ENCODE results near the gene TTC28. TPM values are rescaled to one million over a fixed set of nuclear protein-coding genes. Genes with fewer than 3 reads are reported as not detected.
"Not testable (repeated sequence)": the region's sequence is repeated elsewhere in the genome, so short reads cannot be mapped to it uniquely, and the experiment has no call there.

The TTC28 gene
- total RNA-seq, 5 donors from 2014 or later (not counting 1 experiment from before 2014, with no cell fraction given), result 2.3 to 7.8 (median 3.0) TPM

- Histone ChIP-seq H3K4me1 (ENCODE audit: control insufficient read depth in 1 of 2, extremely low read depth in 1 of 2, insufficient read depth in 2 of 2, low read length in 2 of 2) (no peaks in the 10 kb centered on the region), H3K9me3 (no peaks in the 10 kb centered on the region), H3K4me3 (ENCODE audit: control insufficient read depth in 1 of 2, extremely low read depth in 1 of 2, low read length in 1 of 2) (no peak overlapping the region), H3K27me3 (replicated peaks in 1 of 2; ENCODE audit: control insufficient read depth in 2 of 2, extremely low read depth in 1 of 2, insufficient read depth in 2 of 2, low read length in 1 of 2) (no peaks in the 10 kb centered on the region), H3K36me3 (ENCODE audit: control insufficient read depth in 2 of 2, extremely low read depth in 1 of 2, insufficient read depth in 1 of 2, low read length in 1 of 2) (no peaks in the 10 kb centered on the region), H3K27ac (ENCODE audit: low read length) (no peak overlapping the region)
- no peak for DNase-seq
- Mint-ChIP-seq H3K4me1 (no peaks in the 10 kb centered on the region), H3K27me3 (no peaks in the 10 kb centered on the region), H3K9me3 (no peaks in the 10 kb centered on the region), H3K36me3 (no peaks in the 10 kb centered on the region), H3K27ac (no peak overlapping the region), H3K4me3 (no peak overlapping the region)
- 20% methylated on average over 2 of the region's 3 CpGs for WGBS (ENCODE audit: insufficient coverage)
- ATAC-seq (replicated peaks in 1 of 4), result no peak
- POLR2A ChIA-PET, result no interaction called here
- CTCF ChIA-PET, result no interaction called here
Observed at GRCh38 chr22:28222052-28222451, 457.6 kb downstream of the TTC28 start.

GRCh38 chr22:28220626-28221363, 458.8 kb downstream of the TTC28 start:
- Histone ChIP-seq H3K27me3 (replicated peaks in 1 of 2; ENCODE audit: control insufficient read depth in 2 of 2, extremely low read depth in 1 of 2, insufficient read depth in 2 of 2, low read length in 1 of 2) (no peaks in the 10 kb centered on the region), H3K36me3 (ENCODE audit: control insufficient read depth in 2 of 2, extremely low read depth in 1 of 2, insufficient read depth in 1 of 2, low read length in 1 of 2) (no peaks in the 10 kb centered on the region), H3K9me3 (no peaks in the 10 kb centered on the region), H3K4me3 (ENCODE audit: control insufficient read depth in 1 of 2, extremely low read depth in 1 of 2, low read length in 1 of 2) (no peak overlapping the region), H3K27ac (ENCODE audit: low read length) (no peak overlapping the region), H3K4me1 (ENCODE audit: control insufficient read depth in 1 of 2, extremely low read depth in 1 of 2, insufficient read depth in 2 of 2, low read length in 2 of 2) (no peaks in the 10 kb centered on the region)
- ChIA-PET CTCF (no interaction called here), POLR2A (no interaction called here)
- WGBS (ENCODE audit: insufficient coverage), result 63% methylated on average over 3 of the region's 5 CpGs
- no peaks in the 10 kb centered on the region for H3K4me1 Mint-ChIP-seq
- no peaks in the 10 kb centered on the region for H3K36me3 Mint-ChIP-seq
- H3K4me3 Mint-ChIP-seq, result no peak overlapping the region
- ATAC-seq (replicated peaks in 1 of 4) (no peak), DNase-seq (no peak)
- no peaks in the 10 kb centered on the region for H3K9me3 Mint-ChIP-seq
- H3K27ac Mint-ChIP-seq, result no peak overlapping the region
- H3K27me3 Mint-ChIP-seq, result no peaks in the 10 kb centered on the region

GRCh38 chr22:28217277-28217676, 462.4 kb downstream of the TTC28 start:
- H3K27ac ChIP-seq (ENCODE audit: low read length), result no peak overlapping the region
- no CpG with 5 or more reads among the region's 1 CpG for WGBS (ENCODE audit: insufficient coverage)
- ATAC-seq (replicated peaks in 1 of 4), result no peak
- no peaks in the 10 kb centered on the region for H3K9me3 ChIP-seq
- H3K36me3 ChIP-seq (ENCODE audit: control insufficient read depth in 2 of 2, extremely low read depth in 1 of 2, insufficient read depth in 1 of 2, low read length in 1 of 2), result no peaks in the 10 kb centered on the region
- no peaks in the 10 kb centered on the region for H3K4me1 ChIP-seq (ENCODE audit: control insufficient read depth in 1 of 2, extremely low read depth in 1 of 2, insufficient read depth in 2 of 2, low read length in 2 of 2)
- no peak overlapping the region for H3K4me3 ChIP-seq (ENCODE audit: control insufficient read depth in 1 of 2, extremely low read depth in 1 of 2, low read length in 1 of 2)
- H3K27me3 ChIP-seq (replicated peaks in 1 of 2; ENCODE audit: control insufficient read depth in 2 of 2, extremely low read depth in 1 of 2, insufficient read depth in 2 of 2, low read length in 1 of 2), result no peaks in the 10 kb centered on the region
- no peaks in the 10 kb centered on the region for H3K27me3 Mint-ChIP-seq
- H3K4me1 Mint-ChIP-seq, result no peaks in the 10 kb centered on the region
- H3K27ac Mint-ChIP-seq, result no peak overlapping the region
- no peak for DNase-seq
- ChIA-PET CTCF (no interaction called here), POLR2A (no interaction called here)
- H3K9me3 Mint-ChIP-seq, result no peaks in the 10 kb centered on the region
- H3K36me3 Mint-ChIP-seq, result no peaks in the 10 kb centered on the region
- no peak overlapping the region for H3K4me3 Mint-ChIP-seq

GRCh38 chr22:28214750-28215149, 464.9 kb downstream of the TTC28 start:
- POLR2A ChIA-PET; H3K36me3 ChIP-seq (ENCODE audit: control insufficient read depth in 2 of 2, extremely low read depth in 1 of 2, insufficient read depth in 1 of 2, low read length in 1 of 2); H3K36me3 Mint-ChIP-seq; H3K27me3 Mint-ChIP-seq; CTCF ChIA-PET; H3K4me1 Mint-ChIP-seq; H3K27me3 ChIP-seq (replicated peaks in 1 of 2; ENCODE audit: control insufficient read depth in 2 of 2, extremely low read depth in 1 of 2, insufficient read depth in 2 of 2, low read length in 1 of 2); H3K9me3 ChIP-seq; H3K27ac ChIP-seq (ENCODE audit: low read length); DNase-seq; ATAC-seq (replicated peaks in 1 of 4); H3K4me3 Mint-ChIP-seq; H3K27ac Mint-ChIP-seq; H3K4me1 ChIP-seq (ENCODE audit: control insufficient read depth in 1 of 2, extremely low read depth in 1 of 2, insufficient read depth in 2 of 2, low read length in 2 of 2); H3K4me3 ChIP-seq (ENCODE audit: control insufficient read depth in 1 of 2, extremely low read depth in 1 of 2, low read length in 1 of 2): not testable (repeated sequence)
- peaks cover 12 to 17% (median 17%) of the 10 kb centered on the region in 3 donors for H3K9me3 Mint-ChIP-seq
- 100% methylated on average over 1 of the region's 5 CpGs for WGBS (ENCODE audit: insufficient coverage)

GRCh38 chr22:28209457-28209856, 470.2 kb downstream of the TTC28 start:
- CTCF ChIA-PET; H3K27ac Mint-ChIP-seq; H3K4me3 ChIP-seq (ENCODE audit: control insufficient read depth in 1 of 2, extremely low read depth in 1 of 2, low read length in 1 of 2); H3K27me3 Mint-ChIP-seq; H3K4me1 Mint-ChIP-seq; H3K9me3 ChIP-seq; H3K4me3 Mint-ChIP-seq; H3K36me3 Mint-ChIP-seq; ATAC-seq (replicated peaks in 1 of 4); DNase-seq; H3K27me3 ChIP-seq (replicated peaks in 1 of 2; ENCODE audit: control insufficient read depth in 2 of 2, extremely low read depth in 1 of 2, insufficient read depth in 2 of 2, low read length in 1 of 2); H3K36me3 ChIP-seq (ENCODE audit: control insufficient read depth in 2 of 2, extremely low read depth in 1 of 2, insufficient read depth in 1 of 2, low read length in 1 of 2); H3K4me1 ChIP-seq (ENCODE audit: control insufficient read depth in 1 of 2, extremely low read depth in 1 of 2, insufficient read depth in 2 of 2, low read length in 2 of 2); POLR2A ChIA-PET; H3K27ac ChIP-seq (ENCODE audit: low read length): not testable (repeated sequence)
- 61% methylated on average over 5 of the region's 6 CpGs for WGBS (ENCODE audit: insufficient coverage)
- H3K9me3 Mint-ChIP-seq, result peaks cover 12 to 17% (median 17%) of the 10 kb centered on the region in 3 donors

GRCh38 chr22:28208787-28209186, 470.9 kb downstream of the TTC28 start:
- no peaks in the 10 kb centered on the region for H3K27me3 ChIP-seq (replicated peaks in 1 of 2; ENCODE audit: control insufficient read depth in 2 of 2, extremely low read depth in 1 of 2, insufficient read depth in 2 of 2, low read length in 1 of 2)
- POLR2A ChIA-PET, result no interaction called here
- CTCF ChIA-PET, result no interaction called here

GRCh38 chr22:28208036-28208435, 471.6 kb downstream of the TTC28 start:
- Mint-ChIP-seq H3K9me3 (peaks cover 12 to 17% (median 17%) of the 10 kb centered on the region in 3 donors), H3K4me3 (no peak overlapping the region), H3K27me3 (peaks cover 0 to 2% of the 10 kb centered on the region in 2 donors), H3K4me1 (no peaks in the 10 kb centered on the region), H3K27ac (no peak overlapping the region), H3K36me3 (no peaks in the 10 kb centered on the region)
- ATAC-seq (replicated peaks in 1 of 4), result no peak
- Histone ChIP-seq H3K27ac (ENCODE audit: low read length) (no peak overlapping the region), H3K27me3 (replicated peaks in 1 of 2; ENCODE audit: control insufficient read depth in 2 of 2, extremely low read depth in 1 of 2, insufficient read depth in 2 of 2, low read length in 1 of 2) (no peaks in the 10 kb centered on the region), H3K9me3 (no peaks in the 10 kb centered on the region), H3K4me1 (ENCODE audit: control insufficient read depth in 1 of 2, extremely low read depth in 1 of 2, insufficient read depth in 2 of 2, low read length in 2 of 2) (no peaks in the 10 kb centered on the region), H3K4me3 (ENCODE audit: control insufficient read depth in 1 of 2, extremely low read depth in 1 of 2, low read length in 1 of 2) (no peak overlapping the region), H3K36me3 (ENCODE audit: control insufficient read depth in 2 of 2, extremely low read depth in 1 of 2, insufficient read depth in 1 of 2, low read length in 1 of 2) (no peaks in the 10 kb centered on the region)
- no peak for DNase-seq
- CTCF ChIA-PET, result no interaction called here
- POLR2A ChIA-PET, result no interaction called here
- no CpG with 5 or more reads among the region's 2 CpGs for WGBS (ENCODE audit: insufficient coverage)

More at GRCh38 chr22:28208787-28209186, 470.9 kb downstream of the TTC28 start:
- Histone ChIP-seq H3K9me3 (no peaks in the 10 kb centered on the region), H3K4me3 (ENCODE audit: control insufficient read depth in 1 of 2, extremely low read depth in 1 of 2, low read length in 1 of 2) (no peak overlapping the region), H3K4me1 (ENCODE audit: control insufficient read depth in 1 of 2, extremely low read depth in 1 of 2, insufficient read depth in 2 of 2, low read length in 2 of 2) (no peaks in the 10 kb centered on the region), H3K27ac (ENCODE audit: low read length) (no peak overlapping the region), H3K36me3 (ENCODE audit: control insufficient read depth in 2 of 2, extremely low read depth in 1 of 2, insufficient read depth in 1 of 2, low read length in 1 of 2) (no peaks in the 10 kb centered on the region)
- H3K9me3 Mint-ChIP-seq, result peaks cover 12 to 17% (median 17%) of the 10 kb centered on the region in 3 donors
- WGBS (ENCODE audit: insufficient coverage), result no CpG with 5 or more reads among the region's 2 CpGs
- DNase-seq (no peak), ATAC-seq (replicated peaks in 1 of 4) (no peak)
- no peak overlapping the region for H3K27ac Mint-ChIP-seq
- no peaks in the 10 kb centered on the region for H3K36me3 Mint-ChIP-seq
- no peaks in the 10 kb centered on the region for H3K4me1 Mint-ChIP-seq
- peaks cover 0 to 2% of the 10 kb centered on the region in 2 donors for H3K27me3 Mint-ChIP-seq
- no peak overlapping the region for H3K4me3 Mint-ChIP-seq

Data from T-cell (primary cell).